Subcutaneous adipose tissue (tissue), 4 donors: ENCODE data around the gene C18orf63. TPM values are rescaled to one million over a fixed set of nuclear protein-coding genes. Genes with fewer than 3 reads are reported as not detected.

Source experiments
- total RNA-seq, 4 donors: library from RNA; depleted of rRNA; stranded (reverse); fragments of >200 nt; gene quantifications; one replicate each; pipeline ENCODE4 v1.1.0, GENCODE V29; 2016
- TF ChIP-seq, protein P1 (sequence below): fragments of 450-650 bp; IDR thresholded peaks from one replicate; pipeline ENCODE4 v1.5.1; 2016; ENCODE audit warnings: low read depth, mild to moderate bottlenecking, control low read depth, antibody characterized with exemption, moderate library complexity

Gene C18orf63
- total RNA-seq, 4 donors from 2014 or later = not detected

DNA sequence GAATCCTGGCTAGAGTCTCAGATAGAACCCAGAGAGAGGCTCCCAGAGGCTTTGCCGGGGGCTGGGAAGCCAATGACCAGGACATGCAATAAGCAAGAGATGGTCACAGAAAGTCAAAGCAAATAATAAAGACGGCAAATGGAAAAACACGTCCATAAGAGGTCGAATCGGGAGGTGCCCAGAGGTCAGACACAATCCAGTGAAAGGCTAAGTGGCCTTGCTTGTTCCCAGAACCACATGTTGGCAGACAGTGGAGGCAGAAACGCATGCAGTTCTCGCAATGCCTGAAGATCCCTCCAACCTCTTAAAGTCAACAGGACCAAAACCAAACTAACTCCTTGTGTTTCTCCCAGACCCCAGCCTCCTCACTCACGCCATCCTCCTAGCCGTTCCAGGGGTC lies 26.9 kb upstream of the C18orf63 start:
- TF ChIP-seq, protein P1, sequence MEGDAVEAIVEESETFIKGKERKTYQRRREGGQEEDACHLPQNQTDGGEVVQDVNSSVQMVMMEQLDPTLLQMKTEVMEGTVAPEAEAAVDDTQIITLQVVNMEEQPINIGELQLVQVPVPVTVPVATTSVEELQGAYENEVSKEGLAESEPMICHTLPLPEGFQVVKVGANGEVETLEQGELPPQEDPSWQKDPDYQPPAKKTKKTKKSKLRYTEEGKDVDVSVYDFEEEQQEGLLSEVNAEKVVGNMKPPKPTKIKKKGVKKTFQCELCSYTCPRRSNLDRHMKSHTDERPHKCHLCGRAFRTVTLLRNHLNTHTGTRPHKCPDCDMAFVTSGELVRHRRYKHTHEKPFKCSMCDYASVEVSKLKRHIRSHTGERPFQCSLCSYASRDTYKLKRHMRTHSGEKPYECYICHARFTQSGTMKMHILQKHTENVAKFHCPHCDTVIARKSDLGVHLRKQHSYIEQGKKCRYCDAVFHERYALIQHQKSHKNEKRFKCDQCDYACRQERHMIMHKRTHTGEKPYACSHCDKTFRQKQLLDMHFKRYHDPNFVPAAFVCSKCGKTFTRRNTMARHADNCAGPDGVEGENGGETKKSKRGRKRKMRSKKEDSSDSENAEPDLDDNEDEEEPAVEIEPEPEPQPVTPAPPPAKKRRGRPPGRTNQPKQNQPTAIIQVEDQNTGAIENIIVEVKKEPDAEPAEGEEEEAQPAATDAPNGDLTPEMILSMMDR = no peak

GRCh38 chr18:74289137-74289536 lies 26.5 kb upstream of the C18orf63 start:
- TF ChIP-seq, protein P1 = no peak

DNA sequence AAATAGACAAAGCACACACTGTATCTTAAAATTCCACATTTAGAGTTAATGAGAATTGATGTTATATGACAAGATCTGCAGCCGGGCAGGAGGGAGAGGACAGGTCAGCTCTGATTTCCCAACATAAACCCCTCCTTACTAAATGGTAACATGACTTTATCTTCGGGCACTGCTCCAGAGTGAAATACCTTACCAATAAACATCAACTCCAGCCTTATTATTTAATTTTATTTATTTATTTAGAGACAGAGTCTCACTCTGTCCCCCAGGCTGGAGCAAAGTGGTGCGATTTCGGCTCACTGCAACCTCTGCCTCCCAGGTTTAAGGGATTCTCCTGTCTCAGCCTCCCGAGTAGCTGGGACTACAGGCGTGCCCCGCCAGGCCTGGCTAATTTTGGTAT lies 25.6 kb upstream of the C18orf63 start:
- TF ChIP-seq, protein P1 = no peak

DNA sequence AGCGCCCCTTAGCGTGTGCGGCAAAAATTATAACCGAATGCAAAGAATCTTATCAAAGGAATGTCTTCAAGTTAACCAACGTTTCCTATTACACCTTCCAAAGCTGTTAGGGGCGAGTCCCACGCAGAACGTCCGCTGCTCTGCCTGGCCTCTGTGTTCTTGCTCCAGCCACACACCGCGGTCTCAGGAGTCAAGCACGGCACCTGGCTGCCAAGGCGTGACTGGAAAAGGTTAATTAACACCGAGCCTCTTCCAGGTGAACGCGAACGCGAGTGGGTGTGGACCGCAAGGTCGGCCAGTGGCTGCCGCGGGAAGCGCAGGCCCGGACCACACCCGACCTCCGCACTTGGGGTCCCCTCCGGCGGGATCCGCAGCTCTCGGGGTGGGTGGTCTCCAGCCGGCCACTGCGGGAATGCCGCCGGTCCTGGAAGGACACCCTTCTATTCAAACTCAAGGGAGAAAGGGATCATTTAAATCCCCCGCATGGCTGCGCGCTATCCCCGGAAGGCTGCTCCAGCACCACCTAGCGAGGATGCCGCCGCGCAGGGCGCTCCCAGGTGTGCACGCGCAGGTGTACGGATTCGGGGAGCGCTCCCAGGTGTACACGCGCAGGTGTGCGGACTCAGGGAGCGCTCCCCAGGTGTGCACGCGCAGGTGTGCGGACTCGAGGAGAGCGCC lies 24.7 kb upstream of the C18orf63 start:
- TF ChIP-seq, protein P1 = no peak

- TF ChIP-seq, protein P1 = no peak
Observed at GRCh38 chr18:74291472-74291770, 24.2 kb upstream of the C18orf63 start.

- TF ChIP-seq, protein P1 = no peak
Observed at GRCh38 chr18:74291771-74292540, 23.7 kb upstream of the C18orf63 start, which contains the start of gene CYB5A. CYB5A (minus strand) TSS chr18:74291963; CDS start chr18:74291875, 88 bp downstream.

DNA sequence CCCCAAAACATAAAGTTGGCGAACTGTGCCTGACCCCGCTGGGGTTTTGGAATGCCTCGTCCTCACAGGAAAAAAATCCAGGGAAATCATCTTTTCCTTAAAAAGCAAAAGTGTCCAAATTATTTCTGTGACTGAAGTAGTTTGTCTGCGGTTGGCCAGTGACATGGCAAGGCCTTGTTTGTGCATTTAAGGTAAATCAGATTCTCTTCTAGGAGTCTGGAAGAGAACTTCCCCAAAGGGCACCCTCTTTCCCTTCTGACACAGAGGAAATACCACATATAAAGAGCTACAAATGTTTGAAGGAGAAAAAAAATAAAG lies 23.1 kb upstream of the C18orf63 start:
- TF ChIP-seq, protein P1 = no peak
